Brain microvascular endothelial cell (primary cell): ENCODE results near the gene MMS22L.
A peak's percentile ranks its signal among the peaks of the same experiment; 100 is the strongest.

ENCODE experiments used
- DNase-seq: peaks from one replicate; pipeline ENCODE4 v3.0.0-alpha.2; 2020
- H3K27ac ChIP-seq: fragments of 250-450 bp; sonication (Bioruptor Pico); 2 replicates; pipeline ENCODE4 v1.5.1; 2020; ENCODE audit warnings: mild to moderate bottlenecking, moderate library complexity
- H3K27me3 ChIP-seq: fragments of 250-450 bp; sonication (Bioruptor Pico); replicated peaks from 2 replicates; pipeline ENCODE4 v1.5.1; 2020; ENCODE audit warnings: mild to moderate bottlenecking
- H3K36me3 ChIP-seq: fragments of 250-450 bp; sonication (Bioruptor Pico); replicated peaks from 2 replicates; pipeline ENCODE4 v1.5.1; 2020; ENCODE audit warnings: mild to moderate bottlenecking
- H3K4me3 ChIP-seq: 2 replicates; pipeline ENCODE4 v1.5.1; 2011; ENCODE audit warnings: low read depth, mild to moderate bottlenecking, control low read depth, low read length, moderate library complexity
- CTCF ChIP-seq: IDR thresholded peaks from 2 replicates; pipeline ENCODE4 v1.5.1; 2011; ENCODE audit warnings: low read depth, mild to moderate bottlenecking, moderate library complexity, low read length, control low read depth, inconsistent platforms; ENCODE audit errors: missing control alignments
- in situ Hi-C: cut with HindIII; loops from 2 replicates; pipeline ENCODE4 v1.10.0; 2017; ENCODE audit warnings: low sequenced_read_pairs, low pct_ligation_motif_present

MMS22L gene

GRCh38 chr6:97198046-97198565, 84.9 kb downstream of the MMS22L start:
- no peaks in the 10 kb centered on the region for H3K27me3 ChIP-seq
- peak overlapping the region; percentile 69 for H3K27ac ChIP-seq
- H3K36me3 ChIP-seq = no peaks in the 10 kb centered on the region
- TF ChIP-seq CTCF = no peak
- DNase-seq = peak; percentile 92
- H3K4me3 ChIP-seq = no peak overlapping the region
- in situ Hi-C loops = no loop called here

GRCh38 chr6:97195117-97195516, 87.9 kb downstream of the MMS22L start:
- peak; percentile 50 for DNase-seq
- in situ Hi-C loops = no loop called here

GRCh38 chr6:97189767-97190166, 93.2 kb downstream of the MMS22L start:
- no peaks in the 10 kb centered on the region for H3K27me3 ChIP-seq
- peak; percentile 9 for DNase-seq
- TF ChIP-seq CTCF = no peak
- in situ Hi-C loops = no loop called here
- no peaks in the 10 kb centered on the region for H3K36me3 ChIP-seq
- H3K27ac ChIP-seq = peak overlapping the region; percentile 40
- no peak overlapping the region for H3K4me3 ChIP-seq

More at GRCh38 chr6:97195117-97195516, 87.9 kb downstream of the MMS22L start:
- Histone ChIP-seq H3K27ac (no peak overlapping the region), H3K36me3 (no peaks in the 10 kb centered on the region), H3K4me3 (no peak overlapping the region), H3K27me3 (no peaks in the 10 kb centered on the region)
- TF ChIP-seq CTCF = no peak

GRCh38 chr6:97187951-97188350, 95.1 kb downstream of the MMS22L start:
- Histone ChIP-seq H3K36me3 (no peaks in the 10 kb centered on the region), H3K4me3 (no peak overlapping the region)

GRCh38 chr6:97186416-97186999, 96.5 kb downstream of the MMS22L start:
- Histone ChIP-seq H3K4me3 (no peak overlapping the region), H3K27me3 (no peaks in the 10 kb centered on the region), H3K36me3 (no peaks in the 10 kb centered on the region), H3K27ac (no peak overlapping the region)
- in situ Hi-C loops = no loop called here
- peak; percentile 93 for TF ChIP-seq CTCF
- DNase-seq = peak; percentile 64

More at GRCh38 chr6:97187951-97188350, 95.1 kb downstream of the MMS22L start:
- TF ChIP-seq CTCF = no peak
- in situ Hi-C loops = no loop called here
- Histone ChIP-seq H3K27ac (no peak overlapping the region), H3K27me3 (no peaks in the 10 kb centered on the region)
- no peak for DNase-seq

- no peaks in the 10 kb centered on the region for H3K36me3 ChIP-seq
- peak; percentile 34 for DNase-seq
- no peak overlapping the region for H3K27ac ChIP-seq
- in situ Hi-C loops = no loop called here
- no peak for TF ChIP-seq CTCF
- H3K4me3 ChIP-seq = no peak overlapping the region
- H3K27me3 ChIP-seq = no peaks in the 10 kb centered on the region
Observed at GRCh38 chr6:97177905-97178304, 105.1 kb downstream of the MMS22L start.
